A673 (cell line): ENCODE data around the gene CDK5RAP3.

Experiments
- CTCF ChIP-seq: fragments of 300-800, 200-600 bp; sonication (generic); conservative IDR thresholded peaks from 2 replicates; pipeline ENCODE4 v1.5.1; 2017; ENCODE audit warnings: low read depth, mild to moderate bottlenecking, antibody characterized with exemption, low read length, moderate library complexity, mixed read lengths
- EZH2 ChIP-seq: fragments of 200-600 bp; sonication (generic); IDR thresholded peaks from 2 replicates; pipeline ENCODE4 v1.6.1; 2017; ENCODE audit warnings: borderline replicate concordance, low read depth, mild to moderate bottlenecking, mixed read lengths, antibody characterized with exemption, low read length; ENCODE audit not compliant: poor library complexity, severe bottlenecking

GRCh38 chr17:48010193-48010592 is 39.3 kb downstream of the CDK5RAP3 start:
- TF ChIP-seq CTCF (no peak), EZH2 (no peak)
